Upper lobe of left lung (tissue), 6 donors: Measurements from ENCODE around the gene PTPN21. TPM values are rescaled to one million over a fixed set of nuclear protein-coding genes. Genes with fewer than 3 reads are reported as not detected.

ENCODE experiments used
- ATAC-seq, 2 donors: fragments of 200-7000 bp; cut with Tn5 transposase; one replicate each; pipeline ENCODE4 v1.9.1; 2022; ENCODE audit warnings: mild to moderate bottlenecking in 2 of 2, moderate library complexity in 2 of 2; ENCODE audit not compliant: low FRiP score in 2 of 2
- DNase-seq, 2 donors: peaks; one replicate each; pipeline ENCODE4 v3.0.0-alpha.2; 2019 to 2020
- H3K27ac ChIP-seq, 4 donors: fragments of 200-600 bp; sonication (generic); one replicate each; pipeline ENCODE4 v1.5.1; 2016 to 2019
- H3K27me3 ChIP-seq, 4 donors: fragments of 200-600 bp; sonication (generic); one replicate each; pipeline ENCODE4 v1.5.1; 2017 to 2019
- H3K36me3 ChIP-seq, 4 donors: fragments of 200-600 bp; sonication (generic); one replicate each; pipeline ENCODE4 v1.5.1; 2016 to 2019
- H3K4me1 ChIP-seq, 4 donors: fragments of 200-600 bp; sonication (generic); one replicate each; pipeline ENCODE4 v1.5.1; 2018 to 2019
- H3K4me3 ChIP-seq, 4 donors: fragments of 200-600 bp; sonication (generic); one replicate each; pipeline ENCODE4 v1.5.1; 2017 to 2019; ENCODE audit warnings: mild to moderate bottlenecking in 2 of 4, moderate library complexity in 1 of 4
- H3K9me3 ChIP-seq, 4 donors: fragments of 200-600 bp; sonication (generic); one replicate each; pipeline ENCODE4 v1.5.1; 2018 to 2019
- CTCF ChIP-seq, 6 experiments: fragments of 450-650 bp in 4 of 6; fragments of 200-600 bp in 2 of 6; sonication (generic) in 2 of 6; IDR thresholded peaks; one replicate each; pipeline ENCODE4 v1.5.1; 2016 to 2019; ENCODE audit warnings: antibody characterized with exemption in 6 of 6
- EP300 ChIP-seq, 4 donors: sonication (generic); formaldehyde crosslinking; IDR thresholded peaks; one replicate each; pipeline ENCODE4 v1.5.1; 2017; ENCODE audit warnings: antibody characterized with exemption in 4 of 4, control low read depth in 2 of 4
- POLR2A ChIP-seq, 4 donors: fragments of 450-650 bp; IDR thresholded peaks; one replicate each; pipeline ENCODE4 v1.5.1; 2016 to 2017; ENCODE audit warnings: antibody characterized with exemption in 4 of 4, mild to moderate bottlenecking in 2 of 4
- POLR2AphosphoS5 ChIP-seq, 2 donors: sonication (generic); formaldehyde crosslinking; IDR thresholded peaks; one replicate each; pipeline ENCODE4 v1.5.1; 2017; ENCODE audit warnings: antibody characterized with exemption in 2 of 2
- WGBS, 2 donors: methylation state at CpG; one replicate each; pipeline ENCODE4 v1.1.5; 2017 to 2018; 5-methylcytosine and 5-hydroxymethylcytosine counted together
- total RNA-seq, 6 donors: library from RNA; depleted of rRNA in 4 of 6; stranded (reverse); fragments of >200 nt in 4 of 6; gene quantifications; one replicate each; pipeline versions ENCODE4 v1.1.0 to v1.2.1, GENCODE V29; 2016 to 2021
- donor health status: DM: no; HTN: no; CAD: no; lungs with moderate emphysema.
- donor health status: DM: no; HTN: yes; CAD: no; lungs with severe emphysema.

PTPN21 gene
- total RNA-seq, 6 donors from 2014 or later = 37.7 to 58.7 (median 47.4) TPM

GRCh38 chr14:88488897-88489296 is 65.9 kb downstream of the PTPN21 start:
- ATAC-seq (no peak), DNase-seq (no peak)
- no peaks in the 10 kb centered on the region for H3K9me3 ChIP-seq
- WGBS, 2 donors = 72 to 83% methylated on average over 6 of the region's 6 CpGs
- peaks cover 2 to 43% (median 9%) of the 10 kb centered on the region in 4 donors for H3K36me3 ChIP-seq
- no peak overlapping the region for H3K4me3 ChIP-seq
- no peaks in the 10 kb centered on the region for H3K27me3 ChIP-seq
- H3K4me1 ChIP-seq = peaks cover 0 to 4% (median 0%) of the 10 kb centered on the region in 4 donors
- TF ChIP-seq CTCF (IDR thresholded peaks at IDR 0.05) = no peak
- no peak for TF ChIP-seq POLR2AphosphoS5 (IDR thresholded peaks at IDR 0.05)
- TF ChIP-seq POLR2A (IDR thresholded peaks at IDR 0.05) = no peak
- TF ChIP-seq EP300 (IDR thresholded peaks at IDR 0.05) = no peak
- H3K27ac ChIP-seq = peak overlapping the region in 1 of 4 donors; percentile 3

GRCh38 chr14:88488081-88488480 is 66.7 kb downstream of the PTPN21 start:
- peaks cover 0 to 4% (median 0%) of the 10 kb centered on the region in 4 donors for H3K4me1 ChIP-seq
- H3K27ac ChIP-seq = no peak overlapping the region
- WGBS, 2 donors = 83 to 99% methylated on average over 7 of the region's 7 CpGs
- TF ChIP-seq POLR2AphosphoS5 (IDR thresholded peaks at IDR 0.05) = no peak
- no peak for TF ChIP-seq EP300 (IDR thresholded peaks at IDR 0.05)
- no peak for TF ChIP-seq CTCF (IDR thresholded peaks at IDR 0.05)
- TF ChIP-seq POLR2A (IDR thresholded peaks at IDR 0.05) = no peak
- no peaks in the 10 kb centered on the region for H3K9me3 ChIP-seq
- DNase-seq (no peak), ATAC-seq (no peak)
- peaks cover 2 to 37% (median 9%) of the 10 kb centered on the region in 4 donors for H3K36me3 ChIP-seq
- H3K4me3 ChIP-seq = no peak overlapping the region
- H3K27me3 ChIP-seq = no peaks in the 10 kb centered on the region

- Histone ChIP-seq H3K27me3 (no peaks in the 10 kb centered on the region), H3K4me1 (peaks cover 0 to 13% (median 10%) of the 10 kb centered on the region in 4 donors), H3K4me3 (no peak overlapping the region), H3K27ac (peak overlapping the region in 1 of 4 donors; percentile 41), H3K36me3 (peaks cover 13 to 51% (median 24%) of the 10 kb centered on the region in 4 donors), H3K9me3 (no peaks in the 10 kb centered on the region)
- no peak for ATAC-seq
- DNase-seq = no peak
- WGBS, 2 donors = 87 to 95% methylated on average over 3 of the region's 3 CpGs
- TF ChIP-seq CTCF (IDR thresholded peaks at IDR 0.05) (no peak), POLR2A (IDR thresholded peaks at IDR 0.05) (no peak), EP300 (IDR thresholded peaks at IDR 0.05) (no peak), POLR2AphosphoS5 (IDR thresholded peaks at IDR 0.05) (no peak)
These were observed 72.3 kb downstream of the PTPN21 start for GRCh38 chr14:88482524-88482923.

- H3K9me3 ChIP-seq = no peaks in the 10 kb centered on the region
- H3K36me3 ChIP-seq = peaks cover 13 to 56% (median 24%) of the 10 kb centered on the region in 4 donors
- H3K4me3 ChIP-seq = no peak overlapping the region
- peak overlapping the region in 3 of 4 donors; percentile 30 to 49 (median 41) for H3K27ac ChIP-seq
- TF ChIP-seq POLR2AphosphoS5 (IDR thresholded peaks at IDR 0.05) (peak in 1 of 2 donors; percentile 20), EP300 (IDR thresholded peaks at IDR 0.05) (no peak), CTCF (IDR thresholded peaks at IDR 0.05) (no peak), POLR2A (IDR thresholded peaks at IDR 0.05) (no peak)
- H3K27me3 ChIP-seq = no peaks in the 10 kb centered on the region
- WGBS, 2 donors = 60 to 67% methylated on average over 6 to 7 of the region's 7 CpGs
- H3K4me1 ChIP-seq = peaks cover 0 to 13% (median 10%) of the 10 kb centered on the region in 4 donors
- DNase-seq = peak in 1 of 2 donors; percentile 71
- ATAC-seq = peak; percentile 63 to 93
These were observed 73.0 kb downstream of the PTPN21 start for GRCh38 chr14:88481794-88482193.

- WGBS, 2 donors = 78 to 80% methylated on average over 2 of the region's 2 CpGs
- Histone ChIP-seq H3K27ac (peak overlapping the region in 2 of 4 donors; percentile 4 to 30), H3K4me3 (no peak overlapping the region), H3K27me3 (no peaks in the 10 kb centered on the region), H3K9me3 (no peaks in the 10 kb centered on the region), H3K36me3 (peaks cover 13 to 62% (median 24%) of the 10 kb centered on the region in 4 donors), H3K4me1 (peaks cover 0 to 13% (median 10%) of the 10 kb centered on the region in 4 donors)
- DNase-seq (no peak), ATAC-seq (peak in 1 of 2 donors; percentile 61)
- no peak for TF ChIP-seq CTCF (IDR thresholded peaks at IDR 0.05)
These were observed 73.7 kb downstream of the PTPN21 start for GRCh38 chr14:88481059-88481458.
